C4-2B (cell line): Measurements from ENCODE around the gene AGT.

Source experiments
- ZFX ChIP-seq: fragments of 450-650 bp; IDR thresholded peaks from 2 replicates; pipeline ENCODE4 v1.6.1; 2017
- TF ChIP-seq, protein P1 (sequence below): fragments of 450-650 bp; conservative IDR thresholded peaks from 2 replicates; pipeline ENCODE4 v1.5.1; 2017; ENCODE audit warnings: mild to moderate bottlenecking

GRCh38 chr1:230747890-230748800, 34.2 kb upstream of the AGT start:
- TF ChIP-seq, protein P1, sequence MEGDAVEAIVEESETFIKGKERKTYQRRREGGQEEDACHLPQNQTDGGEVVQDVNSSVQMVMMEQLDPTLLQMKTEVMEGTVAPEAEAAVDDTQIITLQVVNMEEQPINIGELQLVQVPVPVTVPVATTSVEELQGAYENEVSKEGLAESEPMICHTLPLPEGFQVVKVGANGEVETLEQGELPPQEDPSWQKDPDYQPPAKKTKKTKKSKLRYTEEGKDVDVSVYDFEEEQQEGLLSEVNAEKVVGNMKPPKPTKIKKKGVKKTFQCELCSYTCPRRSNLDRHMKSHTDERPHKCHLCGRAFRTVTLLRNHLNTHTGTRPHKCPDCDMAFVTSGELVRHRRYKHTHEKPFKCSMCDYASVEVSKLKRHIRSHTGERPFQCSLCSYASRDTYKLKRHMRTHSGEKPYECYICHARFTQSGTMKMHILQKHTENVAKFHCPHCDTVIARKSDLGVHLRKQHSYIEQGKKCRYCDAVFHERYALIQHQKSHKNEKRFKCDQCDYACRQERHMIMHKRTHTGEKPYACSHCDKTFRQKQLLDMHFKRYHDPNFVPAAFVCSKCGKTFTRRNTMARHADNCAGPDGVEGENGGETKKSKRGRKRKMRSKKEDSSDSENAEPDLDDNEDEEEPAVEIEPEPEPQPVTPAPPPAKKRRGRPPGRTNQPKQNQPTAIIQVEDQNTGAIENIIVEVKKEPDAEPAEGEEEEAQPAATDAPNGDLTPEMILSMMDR: no peak
- TF ChIP-seq ZFX: no peak
